Breast epithelium (tissue), 4 donors: ENCODE results near the gene CEP89. TPM values are rescaled to one million over a fixed set of nuclear protein-coding genes. Genes with fewer than 3 reads are reported as not detected.

Experiments
- DNase-seq, 2 donors: peaks; one replicate each; pipeline ENCODE4 v3.0.0-alpha.2; 2019; ENCODE audit warnings: low spot score in 2 of 2
- H3K27ac ChIP-seq, 2 donors: fragments of 200-600 bp; sonication (generic) in 1 of 2; one replicate each; pipeline ENCODE4 v1.5.1; 2016 to 2019; ENCODE audit warnings: mild to moderate bottlenecking in 1 of 2
- H3K27me3 ChIP-seq, 2 donors: fragments of 200-600 bp; sonication (generic) in 1 of 2; one replicate each; pipeline versions ENCODE4 v1.5.1 to v1.6.0; 2017 to 2019; ENCODE audit warnings: control low read depth in 1 of 2, mild to moderate bottlenecking in 1 of 2
- H3K36me3 ChIP-seq: fragments of 200-600 bp; one replicate; pipeline ENCODE4 v1.5.1; 2019
- H3K4me1 ChIP-seq, 2 donors: fragments of 200-600 bp; sonication (generic); one replicate each; pipeline ENCODE4 v1.5.1; 2016 to 2019; ENCODE audit warnings: control low read depth in 1 of 2
- H3K4me3 ChIP-seq, 3 donors: fragments of 200-600 bp; sonication (generic); 1 replicate in 2 of 3; 2 replicates in 1 of 3; pipeline ENCODE4 v1.5.1; 2016 to 2019; ENCODE audit warnings: mild to moderate bottlenecking in 3 of 3, moderate library complexity in 2 of 3
- H3K9me3 ChIP-seq, 2 donors: fragments of 200-600 bp; sonication (generic) in 1 of 2; one replicate each; pipeline ENCODE4 v1.5.1; 2016 to 2019; ENCODE audit warnings: control low read depth in 1 of 2
- CTCF ChIP-seq, 3 donors: fragments of 450-650 bp; IDR thresholded peaks; one replicate each; pipeline ENCODE4 v1.5.1; 2016 to 2017; ENCODE audit warnings: antibody characterized with exemption in 3 of 3, mild to moderate bottlenecking in 3 of 3, moderate library complexity in 3 of 3
- POLR2A ChIP-seq: fragments of 450-650 bp; IDR thresholded peaks from one replicate; pipeline ENCODE4 v1.6.1; 2016; ENCODE audit warnings: antibody characterized with exemption, mild to moderate bottlenecking, moderate library complexity
- POLR2AphosphoS5 ChIP-seq, 3 donors: sonication (generic); formaldehyde crosslinking; IDR thresholded peaks; one replicate each; pipeline ENCODE4 v1.6.1; 2017; ENCODE audit warnings: antibody characterized with exemption in 3 of 3
- intact Hi-C: fragments of 100-400 bp; cut with DNase I; formaldehyde crosslinking; loops from one replicate; pipeline ENCODE4 v1.15.1; 2023; ENCODE audit warnings: low total_unique reads
- total RNA-seq, 3 donors: library from RNA; depleted of rRNA; stranded (reverse); fragments of >200 nt; gene quantifications; one replicate each; pipeline ENCODE4 v1.1.0, GENCODE V29; 2016

CEP89 gene
- total RNA-seq, 3 donors from 2014 or later = 9.3 to 17.4 (median 16.7) TPM

DNA sequence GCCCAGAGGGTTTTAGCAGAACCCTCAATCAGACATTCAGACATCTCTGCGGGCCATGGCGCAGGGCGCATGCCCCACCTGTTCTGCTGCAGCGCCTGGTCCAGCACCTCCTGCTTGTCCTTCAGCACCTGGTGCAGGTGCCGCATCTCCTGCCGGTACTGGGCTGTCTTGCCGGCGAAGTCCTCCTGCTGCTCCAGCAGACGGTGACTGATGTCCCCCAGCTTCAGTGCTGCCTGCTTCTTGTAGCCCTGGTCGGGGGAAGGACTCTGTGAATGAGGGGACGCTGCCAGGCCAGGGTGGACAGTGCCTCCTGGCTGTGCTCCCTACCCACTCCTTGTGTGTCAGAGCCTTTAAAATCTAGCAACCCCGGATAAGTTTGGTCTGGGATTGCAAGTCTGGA is 90.0 kb downstream of the CEP89 start:
- H3K36me3 ChIP-seq = no peaks in the 10 kb centered on the region
- DNase-seq = peak in 1 of 2 donors; percentile 34

DNA sequence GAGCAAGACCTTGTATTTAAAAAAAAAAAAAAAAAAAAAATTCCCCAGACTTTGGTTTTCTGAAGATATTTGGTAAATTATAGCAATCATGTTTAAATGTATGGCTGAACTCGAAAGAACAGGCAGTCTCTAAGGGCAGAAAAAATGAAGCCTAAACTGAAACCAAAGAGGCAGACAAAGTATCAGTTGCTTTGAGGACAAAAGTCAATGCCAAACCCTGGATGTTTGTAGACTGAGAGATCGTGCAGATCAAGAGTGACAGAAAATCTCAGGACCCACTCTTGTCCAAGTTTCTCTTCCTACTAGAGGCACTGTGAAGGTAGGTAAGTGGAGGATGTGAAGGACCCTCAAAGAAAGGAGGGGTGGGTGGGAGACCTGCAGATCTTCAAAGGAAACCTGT is 91.1 kb downstream of the CEP89 start:
- TF ChIP-seq CTCF (IDR thresholded peaks at IDR 0.05) = no peak
- no peak for TF ChIP-seq POLR2AphosphoS5 (IDR thresholded peaks at IDR 0.05)
- TF ChIP-seq POLR2A = no peak

More for the DNA sequence above, 90.0 kb downstream of the CEP89 start:
- Histone ChIP-seq H3K27ac (no peak overlapping the region), H3K27me3 (no peaks in the 10 kb centered on the region), H3K4me1 (no peaks in the 10 kb centered on the region), H3K4me3 (no peak overlapping the region), H3K9me3 (no peaks in the 10 kb centered on the region)
- intact Hi-C loops = no loop called here
- TF ChIP-seq CTCF (IDR thresholded peaks at IDR 0.05) (no peak), POLR2A (no peak), POLR2AphosphoS5 (IDR thresholded peaks at IDR 0.05) (no peak)

DNA sequence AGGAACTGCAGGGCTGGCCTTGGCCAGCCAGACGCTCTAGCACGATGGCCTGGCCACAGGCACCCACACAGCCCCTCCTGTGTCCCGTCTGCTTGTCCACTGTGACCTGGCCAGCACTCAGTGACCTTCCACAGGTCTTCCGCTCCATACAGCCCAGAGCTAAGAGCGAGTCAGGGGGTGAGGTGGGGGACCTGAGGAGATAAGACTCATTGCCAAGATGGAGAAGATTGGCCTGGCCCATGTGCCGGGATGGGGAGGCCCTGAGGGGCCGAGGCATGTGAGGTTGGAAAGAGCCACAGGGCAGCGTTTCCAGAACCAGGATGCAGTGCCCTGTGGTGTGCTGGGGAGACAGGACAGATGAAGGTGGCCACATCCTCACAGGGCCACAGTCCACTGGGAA is 92.0 kb downstream of the CEP89 start:
- H3K4me1 ChIP-seq = no peaks in the 10 kb centered on the region
- H3K9me3 ChIP-seq = no peaks in the 10 kb centered on the region
- intact Hi-C loops = no loop called here
- no peak for DNase-seq
- H3K27me3 ChIP-seq = no peaks in the 10 kb centered on the region
- H3K4me3 ChIP-seq = no peak overlapping the region
- no peak overlapping the region for H3K27ac ChIP-seq
- no peaks in the 10 kb centered on the region for H3K36me3 ChIP-seq
- TF ChIP-seq CTCF (IDR thresholded peaks at IDR 0.05) (no peak), POLR2AphosphoS5 (IDR thresholded peaks at IDR 0.05) (no peak), POLR2A (no peak)

More for the DNA sequence above, 91.1 kb downstream of the CEP89 start:
- Histone ChIP-seq H3K27me3 (no peaks in the 10 kb centered on the region), H3K36me3 (no peaks in the 10 kb centered on the region), H3K4me1 (no peaks in the 10 kb centered on the region), H3K9me3 (no peaks in the 10 kb centered on the region), H3K4me3 (no peak overlapping the region), H3K27ac (no peak overlapping the region)
- intact Hi-C loops = no loop called here
- DNase-seq = no peak

DNA sequence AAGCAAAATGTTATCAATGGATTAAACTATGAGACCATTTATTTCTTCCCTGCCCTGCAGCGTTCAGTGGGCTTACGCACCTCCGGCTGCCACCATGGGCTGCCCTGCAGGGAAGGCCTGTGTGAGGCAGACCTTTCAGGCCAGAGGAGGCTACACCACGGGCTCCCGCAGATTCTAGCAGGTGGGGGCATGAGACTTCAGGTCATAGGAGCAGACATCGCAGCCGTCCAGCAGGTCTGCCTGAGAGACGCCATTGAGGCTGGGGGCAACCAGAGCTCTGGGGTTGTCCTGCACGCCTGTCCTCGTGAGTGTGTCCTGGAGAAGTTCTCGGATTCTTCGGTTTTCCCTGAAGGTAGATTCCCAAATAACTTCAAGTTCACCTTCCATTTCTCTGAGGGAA is 92.8 kb downstream of the CEP89 start:
- no peaks in the 10 kb centered on the region for H3K9me3 ChIP-seq
- H3K4me1 ChIP-seq = no peaks in the 10 kb centered on the region
- no peak overlapping the region for H3K4me3 ChIP-seq
- no peaks in the 10 kb centered on the region for H3K27me3 ChIP-seq
- no peak overlapping the region for H3K27ac ChIP-seq
- TF ChIP-seq POLR2AphosphoS5 (IDR thresholded peaks at IDR 0.05) = no peak
- TF ChIP-seq POLR2A = no peak
- TF ChIP-seq CTCF (IDR thresholded peaks at IDR 0.05) = no peak
- DNase-seq = peak in 1 of 2 donors; percentile 13
- H3K36me3 ChIP-seq = no peaks in the 10 kb centered on the region
- intact Hi-C loops = no loop called here

DNA sequence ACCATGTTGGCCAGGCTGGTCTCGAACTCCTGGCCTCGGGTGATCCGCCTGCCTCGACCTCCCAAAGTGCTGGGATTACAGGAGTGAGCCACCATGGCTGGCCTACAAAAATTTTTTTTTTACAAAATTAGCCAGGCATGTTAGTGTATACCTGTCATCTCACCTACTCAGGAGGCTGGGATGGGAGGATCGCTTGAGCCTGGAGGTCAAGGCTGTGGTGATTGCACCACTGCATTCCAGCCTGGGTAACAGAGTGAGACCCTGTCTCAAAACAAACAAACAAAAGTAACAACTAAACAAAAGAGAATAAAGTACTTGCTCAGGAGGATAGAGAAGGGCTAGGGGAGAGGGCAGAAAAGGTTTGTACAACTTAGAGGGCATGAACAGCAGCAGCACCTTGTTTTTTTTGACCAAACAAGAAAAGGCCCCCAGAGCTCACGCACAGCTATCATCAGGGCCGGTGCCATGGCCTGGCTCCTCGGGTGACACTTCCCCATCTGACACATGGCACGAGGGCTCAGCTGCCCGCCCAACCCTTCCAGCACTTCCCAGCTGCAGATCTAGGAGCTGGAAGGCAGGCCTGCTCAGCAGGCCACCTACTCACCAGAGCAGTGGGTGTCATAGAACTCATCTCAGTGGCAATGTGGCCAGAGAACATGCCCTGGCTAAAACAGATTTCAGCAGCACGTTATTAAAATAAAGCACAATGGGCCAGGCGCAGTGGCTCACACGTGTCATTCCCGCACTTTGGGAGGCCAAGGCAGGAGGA is 93.6 kb downstream of the CEP89 start:
- Histone ChIP-seq H3K27me3 (no peaks in the 10 kb centered on the region), H3K4me3 (no peak overlapping the region), H3K27ac (no peak overlapping the region), H3K9me3 (no peaks in the 10 kb centered on the region), H3K4me1 (no peaks in the 10 kb centered on the region), H3K36me3 (no peaks in the 10 kb centered on the region)
- intact Hi-C loops = no loop called here
- peak in 1 of 2 donors; percentile 11 for DNase-seq
- TF ChIP-seq POLR2AphosphoS5 (IDR thresholded peaks at IDR 0.05) (no peak), POLR2A (no peak), CTCF (IDR thresholded peaks at IDR 0.05) (no peak)
